Keratinocyte (primary cell): Measurements from ENCODE around the gene POLA1.

Experiments
- EZH2 ChIP-seq: IDR thresholded peaks from one replicate; pipeline ENCODE4 v1.6.1; 2012; ENCODE audit warnings: inconsistent platforms, mild to moderate bottlenecking, low read length, moderate library complexity
- TF ChIP-seq, protein P1 (sequence below), 3 experiments: IDR thresholded peaks in 1 of 3; conservative IDR thresholded peaks in 1 of 3; optimal IDR thresholded peaks in 1 of 3; 2 replicates in 2 of 3; 3 replicates in 1 of 3; pipeline versions ENCODE3 to v1.5.1; 2011; ENCODE audit warnings: low read length in 3 of 3, mild to moderate bottlenecking in 3 of 3, moderate library complexity in 2 of 3, control low read depth in 1 of 3, inconsistent platforms in 1 of 3; ENCODE audit not compliant: insufficient read depth in 2 of 3; ENCODE audit errors: extremely low read depth in 1 of 3

DNA sequence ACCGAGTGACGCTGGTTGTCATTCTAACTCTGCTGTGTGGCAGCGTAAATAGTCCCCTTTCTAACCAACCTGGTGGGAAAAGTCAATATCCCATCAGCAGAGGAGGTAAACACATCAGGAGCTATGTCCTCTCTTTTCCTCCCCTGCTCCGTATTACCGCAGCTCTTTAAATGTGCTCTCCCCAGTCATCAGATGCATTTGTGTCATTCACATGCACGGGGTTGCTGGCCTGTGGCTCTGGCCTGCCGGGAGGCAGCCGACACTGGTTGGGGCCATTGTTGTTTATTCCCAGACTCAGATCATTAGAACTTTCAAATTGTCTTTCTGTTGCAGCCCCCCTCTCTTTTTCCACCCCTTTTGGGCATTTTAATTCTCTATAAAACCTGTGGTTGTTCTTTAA is 300.2 kb downstream of the POLA1 start:
- TF ChIP-seq, protein P1, sequence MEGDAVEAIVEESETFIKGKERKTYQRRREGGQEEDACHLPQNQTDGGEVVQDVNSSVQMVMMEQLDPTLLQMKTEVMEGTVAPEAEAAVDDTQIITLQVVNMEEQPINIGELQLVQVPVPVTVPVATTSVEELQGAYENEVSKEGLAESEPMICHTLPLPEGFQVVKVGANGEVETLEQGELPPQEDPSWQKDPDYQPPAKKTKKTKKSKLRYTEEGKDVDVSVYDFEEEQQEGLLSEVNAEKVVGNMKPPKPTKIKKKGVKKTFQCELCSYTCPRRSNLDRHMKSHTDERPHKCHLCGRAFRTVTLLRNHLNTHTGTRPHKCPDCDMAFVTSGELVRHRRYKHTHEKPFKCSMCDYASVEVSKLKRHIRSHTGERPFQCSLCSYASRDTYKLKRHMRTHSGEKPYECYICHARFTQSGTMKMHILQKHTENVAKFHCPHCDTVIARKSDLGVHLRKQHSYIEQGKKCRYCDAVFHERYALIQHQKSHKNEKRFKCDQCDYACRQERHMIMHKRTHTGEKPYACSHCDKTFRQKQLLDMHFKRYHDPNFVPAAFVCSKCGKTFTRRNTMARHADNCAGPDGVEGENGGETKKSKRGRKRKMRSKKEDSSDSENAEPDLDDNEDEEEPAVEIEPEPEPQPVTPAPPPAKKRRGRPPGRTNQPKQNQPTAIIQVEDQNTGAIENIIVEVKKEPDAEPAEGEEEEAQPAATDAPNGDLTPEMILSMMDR (optimal IDR thresholded peaks at IDR 0.05 in 1 of 3, IDR thresholded peaks at IDR 0.05 in 1 of 3, conservative IDR thresholded peaks at IDR 0.05 in 1 of 3; ENCODE audit: extremely low read depth in 1 of 3, insufficient read depth in 2 of 3, low read length in 3 of 3) = no peak
- TF ChIP-seq EZH2 = no peak
